ENCODE measurements around the gene RNF212.
A peak's percentile ranks its signal among the peaks of the same experiment; 100 is the strongest.

The RNF212 gene

GRCh38 chr4:1058997-1059665 lies 54.2 kb downstream of the RNF212 start:
- ATAC-seq = peak; percentile 31
- TF ChIP-seq PPARA (CRISPR knock-in tag; IDR thresholded peaks at IDR 0.05; ENCODE audit: borderline replicate concordance) (no peak), CSRNP3 (CRISPR knock-in tag; IDR thresholded peaks at IDR 0.05) (no peak)

GRCh38 chr4:1058198-1058996 lies 55.0 kb downstream of the RNF212 start:
- ATAC-seq = peak; percentile 30; the same call in 2 of the 3 replicates
- no peak for TF ChIP-seq ARNTL (CRISPR knock-in tag; IDR thresholded peaks at IDR 0.05; ENCODE audit: borderline replicate concordance, low read depth)
- no peak for TF ChIP-seq SNAI2 (CRISPR knock-in tag; IDR thresholded peaks at IDR 0.05)
- no peak for TF ChIP-seq TCF4 (CRISPR knock-in tag; IDR thresholded peaks at IDR 0.05; ENCODE audit: borderline replicate concordance)
- TF ChIP-seq ZC3H10 (CRISPR knock-in tag; IDR thresholded peaks at IDR 0.05) = no peak
- no peak for TF ChIP-seq ZFP30 (CRISPR knock-in tag; IDR thresholded peaks at IDR 0.05)
- TF ChIP-seq TOX (CRISPR knock-in tag; IDR thresholded peaks at IDR 0.05; ENCODE audit: borderline replicate concordance) = no peak

GRCh38 chr4:1057403-1057745 lies 56.0 kb downstream of the RNF212 start:
- TF ChIP-seq SNAI2 (CRISPR knock-in tag; IDR thresholded peaks at IDR 0.05) = no peak
- TF ChIP-seq ISL1 (CRISPR knock-in tag; IDR thresholded peaks at IDR 0.05) = no peak
- no peak for TF ChIP-seq GLIS3 (CRISPR knock-in tag; IDR thresholded peaks at IDR 0.05)
- TF ChIP-seq PPARA (CRISPR knock-in tag; IDR thresholded peaks at IDR 0.05; ENCODE audit: borderline replicate concordance) = no peak
- TF ChIP-seq TSHZ2 (CRISPR knock-in tag; IDR thresholded peaks at IDR 0.05) = no peak
- no peak for TF ChIP-seq ARNTL (CRISPR knock-in tag; IDR thresholded peaks at IDR 0.05; ENCODE audit: borderline replicate concordance, low read depth)
- TF ChIP-seq RARB (CRISPR knock-in tag; IDR thresholded peaks at IDR 0.05) = no peak
- no peak for TF ChIP-seq ZFP3 (CRISPR knock-in tag; IDR thresholded peaks at IDR 0.05)
- TF ChIP-seq PATZ1 (CRISPR knock-in tag; IDR thresholded peaks at IDR 0.05; ENCODE audit: borderline replicate concordance) = no peak
- TF ChIP-seq BACH2 (CRISPR knock-in tag; IDR thresholded peaks at IDR 0.05; ENCODE audit: borderline replicate concordance) = no peak
- no peak for TF ChIP-seq CSRNP3 (CRISPR knock-in tag; IDR thresholded peaks at IDR 0.05)
- TF ChIP-seq ZNF70 (CRISPR knock-in tag; IDR thresholded peaks at IDR 0.05) = no peak
- TF ChIP-seq CREB5 (CRISPR knock-in tag; IDR thresholded peaks at IDR 0.05; ENCODE audit: low read depth) = no peak
- TF ChIP-seq TCF4 (CRISPR knock-in tag; IDR thresholded peaks at IDR 0.05; ENCODE audit: borderline replicate concordance) = no peak
- no peak for TF ChIP-seq ZFP30 (CRISPR knock-in tag; IDR thresholded peaks at IDR 0.05)
- no peak for TF ChIP-seq ESRRG (CRISPR knock-in tag; IDR thresholded peaks at IDR 0.05)
- TF ChIP-seq ZNF565 (CRISPR knock-in tag; conservative IDR thresholded peaks at IDR 0.05; ENCODE audit: low read depth) = no peak
- ATAC-seq = no peak
